Measurements from ENCODE around the gene TRAF3IP1. TPM values are rescaled to one million over a fixed set of nuclear protein-coding genes. Genes with fewer than 3 reads are reported as not detected.

TRAF3IP1 gene
- total RNA-seq, 4 donors from 2014 or later = 11.6 to 17.4 (median 15.7) TPM

DNA sequence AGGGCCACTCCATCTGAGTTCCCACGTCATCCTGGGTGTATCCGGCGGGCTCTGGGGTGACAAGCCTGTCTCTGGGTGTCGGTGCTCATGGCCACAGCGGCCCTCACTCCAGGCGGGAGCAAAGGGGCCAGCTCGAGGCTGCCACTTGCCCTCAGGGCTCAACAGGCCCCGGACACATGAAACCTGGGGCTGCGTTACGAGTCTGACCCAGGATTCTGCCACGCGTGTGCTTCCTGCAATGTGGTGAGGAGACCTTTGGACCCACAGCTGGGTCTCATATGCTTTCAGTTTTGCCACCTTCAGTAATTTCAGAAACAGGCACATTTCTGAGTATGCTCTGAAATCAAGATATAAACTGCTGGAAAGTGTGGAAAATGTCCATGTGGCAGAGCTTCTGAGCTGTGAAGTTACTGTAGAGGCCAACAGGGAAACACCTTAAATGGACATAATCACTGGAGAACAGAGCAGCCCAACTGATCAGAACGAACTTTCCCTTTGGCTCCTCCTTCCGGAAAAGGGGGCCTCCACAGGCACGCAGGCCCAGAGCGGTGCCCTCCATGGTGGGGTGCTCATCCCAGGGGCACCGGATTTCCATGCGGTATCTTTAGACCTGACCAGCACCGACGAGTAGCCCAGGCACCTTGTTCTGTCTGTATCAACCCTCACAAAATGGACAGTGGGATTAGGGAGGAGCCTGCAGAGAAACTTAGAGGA is 46.0 kb upstream of the TRAF3IP1 start:
- H3K36me3 ChIP-seq = peaks cover 4 to 83% (median 22%) of the 10 kb centered on the region in 3 donors
- no peaks in the 10 kb centered on the region for H3K9me3 ChIP-seq
- H3K4me3 ChIP-seq = no peak overlapping the region
- no peak for TF ChIP-seq POLR2A (IDR thresholded peaks at IDR 0.05)
- TF ChIP-seq EP300 (IDR thresholded peaks at IDR 0.05) = no peak
- TF ChIP-seq, protein P1, sequence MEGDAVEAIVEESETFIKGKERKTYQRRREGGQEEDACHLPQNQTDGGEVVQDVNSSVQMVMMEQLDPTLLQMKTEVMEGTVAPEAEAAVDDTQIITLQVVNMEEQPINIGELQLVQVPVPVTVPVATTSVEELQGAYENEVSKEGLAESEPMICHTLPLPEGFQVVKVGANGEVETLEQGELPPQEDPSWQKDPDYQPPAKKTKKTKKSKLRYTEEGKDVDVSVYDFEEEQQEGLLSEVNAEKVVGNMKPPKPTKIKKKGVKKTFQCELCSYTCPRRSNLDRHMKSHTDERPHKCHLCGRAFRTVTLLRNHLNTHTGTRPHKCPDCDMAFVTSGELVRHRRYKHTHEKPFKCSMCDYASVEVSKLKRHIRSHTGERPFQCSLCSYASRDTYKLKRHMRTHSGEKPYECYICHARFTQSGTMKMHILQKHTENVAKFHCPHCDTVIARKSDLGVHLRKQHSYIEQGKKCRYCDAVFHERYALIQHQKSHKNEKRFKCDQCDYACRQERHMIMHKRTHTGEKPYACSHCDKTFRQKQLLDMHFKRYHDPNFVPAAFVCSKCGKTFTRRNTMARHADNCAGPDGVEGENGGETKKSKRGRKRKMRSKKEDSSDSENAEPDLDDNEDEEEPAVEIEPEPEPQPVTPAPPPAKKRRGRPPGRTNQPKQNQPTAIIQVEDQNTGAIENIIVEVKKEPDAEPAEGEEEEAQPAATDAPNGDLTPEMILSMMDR (IDR thresholded peaks at IDR 0.05) = no peak
- 79 to 90% methylated on average over 19 to 20 of the region's 20 CpGs for WGBS, 2 donors
- H3K27ac ChIP-seq = peak overlapping the region in 1 of 4 donors; percentile 57
- peaks cover 0 to 30% (median 0%) of the 10 kb centered on the region in 4 donors for H3K4me1 ChIP-seq
- no peak for DNase-seq (ENCODE audit: low spot score in 2 of 2)
- no peaks in the 10 kb centered on the region for H3K27me3 ChIP-seq

DNA sequence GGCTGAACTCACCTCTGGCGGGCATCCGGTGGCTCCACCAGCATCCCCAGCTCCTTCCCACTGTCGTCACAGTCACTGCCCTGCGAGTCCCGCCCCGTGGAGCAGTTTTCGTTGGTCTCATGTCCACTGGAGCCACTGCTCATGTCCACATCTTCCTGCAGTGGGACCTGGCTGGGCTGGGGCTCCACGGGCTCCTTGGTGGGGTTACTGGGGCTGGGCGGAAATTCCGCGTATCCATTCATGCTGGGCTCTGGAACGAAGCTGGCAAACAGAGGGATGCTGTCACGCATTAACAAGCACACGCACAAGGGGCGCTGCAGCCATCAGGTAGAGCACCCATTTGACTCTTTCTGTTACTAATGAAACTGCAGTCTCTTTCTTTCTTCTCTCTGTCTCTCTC is 42.6 kb upstream of the TRAF3IP1 start:
- Histone ChIP-seq H3K27me3 (no peaks in the 10 kb centered on the region), H3K36me3 (peaks cover 4 to 50% (median 22%) of the 10 kb centered on the region in 3 donors), H3K9me3 (no peaks in the 10 kb centered on the region), H3K27ac (no peak overlapping the region), H3K4me3 (no peak overlapping the region), H3K4me1 (peaks cover 0 to 34% (median under 1%) of the 10 kb centered on the region in 4 donors)
- DNase-seq (ENCODE audit: low spot score in 2 of 2) = no peak
- TF ChIP-seq POLR2A (IDR thresholded peaks at IDR 0.05) = no peak
- no peak for TF ChIP-seq EP300 (IDR thresholded peaks at IDR 0.05)
- TF ChIP-seq, protein P1 (IDR thresholded peaks at IDR 0.05) = no peak
- 84 to 87% methylated on average over 15 of the region's 15 CpGs for WGBS, 2 donors

DNA sequence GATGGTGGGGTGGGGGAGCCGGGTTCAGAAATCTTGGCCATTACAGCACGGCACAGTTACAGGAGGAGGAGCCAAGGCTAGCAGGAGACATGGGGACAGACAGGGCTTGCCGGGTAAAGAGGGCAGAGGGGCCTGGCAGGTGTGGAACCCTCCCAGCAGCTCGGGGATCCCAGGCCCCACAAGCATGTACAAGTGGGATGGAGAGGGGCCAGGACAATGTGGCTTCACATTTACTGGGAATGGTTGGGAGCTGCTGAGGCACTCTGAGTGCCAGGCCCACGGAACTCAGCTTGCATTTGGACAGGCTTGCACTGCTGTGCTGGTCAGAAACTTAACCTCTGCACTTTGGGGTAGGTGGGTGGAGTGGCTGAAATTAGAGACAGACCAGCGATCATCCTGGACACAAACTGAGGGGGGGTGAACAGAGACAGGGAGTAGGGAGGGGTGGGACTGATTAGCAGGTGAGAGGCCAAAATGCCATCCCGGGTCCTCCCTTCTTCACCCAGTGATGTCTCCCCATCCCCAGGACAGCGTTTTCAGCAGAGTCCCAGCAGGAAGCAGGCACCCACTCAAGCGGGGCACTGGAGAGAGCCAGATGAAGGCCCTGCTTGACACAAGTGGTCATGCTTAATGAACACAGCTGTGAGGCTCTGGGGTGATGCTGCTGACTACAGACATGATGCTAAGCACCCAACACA is 41.5 kb upstream of the TRAF3IP1 start:
- WGBS, 2 donors = 56 to 59% methylated on average over 9 of the region's 9 CpGs
- no peaks in the 10 kb centered on the region for H3K27me3 ChIP-seq
- H3K36me3 ChIP-seq = peaks cover 4 to 40% (median 22%) of the 10 kb centered on the region in 3 donors
- no peaks in the 10 kb centered on the region for H3K9me3 ChIP-seq
- DNase-seq (ENCODE audit: low spot score in 2 of 2) = no peak
- peaks cover 0 to 45% (median 4%) of the 10 kb centered on the region in 4 donors for H3K4me1 ChIP-seq
- H3K27ac ChIP-seq = peak overlapping the region in 1 of 4 donors; percentile 36
- H3K4me3 ChIP-seq = no peak overlapping the region
- TF ChIP-seq POLR2A (IDR thresholded peaks at IDR 0.05) = no peak
- no peak for TF ChIP-seq EP300 (IDR thresholded peaks at IDR 0.05)
- TF ChIP-seq, protein P1 (IDR thresholded peaks at IDR 0.05) = no peak

DNA sequence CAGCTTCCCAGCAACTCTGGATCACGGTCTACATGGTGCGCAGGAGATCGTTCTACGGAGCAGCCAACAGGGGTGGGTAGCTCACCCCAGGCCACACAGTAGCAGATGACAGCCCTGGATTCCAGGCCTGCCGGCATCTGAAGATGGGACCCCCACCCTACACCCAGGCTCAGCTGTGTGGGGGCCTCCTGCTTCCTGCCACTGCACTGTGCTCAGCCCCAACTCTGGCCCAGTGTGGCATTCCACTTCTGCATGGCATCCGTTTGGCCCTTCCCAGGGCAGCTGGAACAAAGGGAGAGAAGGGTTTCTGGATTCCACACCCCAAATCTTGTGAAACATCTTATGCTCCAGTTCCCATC is 41.0 kb upstream of the TRAF3IP1 start:
- Histone ChIP-seq H3K27me3 (no peaks in the 10 kb centered on the region), H3K36me3 (peaks cover 4 to 35% (median 22%) of the 10 kb centered on the region in 3 donors), H3K4me3 (no peak overlapping the region), H3K9me3 (no peaks in the 10 kb centered on the region), H3K27ac (no peak overlapping the region), H3K4me1 (peaks cover 0 to 49% (median 4%) of the 10 kb centered on the region in 4 donors)
- no peak for DNase-seq (ENCODE audit: low spot score in 2 of 2)
- 83 to 92% methylated on average over 6 of the region's 6 CpGs for WGBS, 2 donors
- TF ChIP-seq, protein P1 (IDR thresholded peaks at IDR 0.05) = no peak
- no peak for TF ChIP-seq POLR2A (IDR thresholded peaks at IDR 0.05)
- TF ChIP-seq EP300 (IDR thresholded peaks at IDR 0.05) = no peak
